Fibroblast of lung (primary cell): Measurements from ENCODE around the gene AKIRIN2.

ENCODE experiments used
- CTCF ChIP-seq, 2 donors: IDR thresholded peaks in 1 of 2; conservative IDR thresholded peaks in 1 of 2; 1 replicate in 1 of 2; 2 replicates in 1 of 2; pipeline ENCODE4 v1.5.1; 2011 to 2012; ENCODE audit warnings: low read length in 2 of 2, control low read depth in 1 of 2, inconsistent platforms in 1 of 2, low read depth in 1 of 2, mild to moderate bottlenecking in 1 of 2
- EZH2 ChIP-seq: IDR thresholded peaks from 2 replicates; pipeline ENCODE4 v1.5.1; 2012; ENCODE audit warnings: low read length, control low read depth, mild to moderate bottlenecking; ENCODE audit errors: missing control alignments

- TF ChIP-seq CTCF (conservative IDR thresholded peaks at IDR 0.05 in 1 of 2, IDR thresholded peaks at IDR 0.05 in 1 of 2; ENCODE audit: low read depth in 1 of 2, low read length in 2 of 2) (no peak), EZH2 (no peak)
Observed at GRCh38 chr6:87738000-87738399, 36.0 kb upstream of the AKIRIN2 start.
